ENCODE measurements around the gene SDF4. TPM values are rescaled to one million over a fixed set of nuclear protein-coding genes. Genes with fewer than 3 reads are reported as not detected.

Gene SDF4
- total RNA-seq, 2 donors from 2014 or later = 85.9 to 95.6 TPM

GRCh38 chr1:1175221-1176062, 56.4 kb downstream of the SDF4 start:
- H3K9me3 Mint-ChIP-seq = peaks cover 11% of the 10 kb centered on the region
- peaks cover 4% of the 10 kb centered on the region for H3K36me3 Mint-ChIP-seq (ENCODE audit: low read depth)
- peak; percentile 43 for DNase-seq
- TF ChIP-seq CTCF (conservative IDR thresholded peaks at IDR 0.05) = no peak
- H3K9me3 ChIP-seq (ENCODE audit: control insufficient read depth, low read length) = no peaks in the 10 kb centered on the region
- H3K4me3 ChIP-seq (ENCODE audit: low read length) = no peak overlapping the region
- no peak overlapping the region for H3K9ac ChIP-seq (ENCODE audit: extremely low read depth, low read length, poor library complexity, severe bottlenecking)
- no peaks in the 10 kb centered on the region for H3K36me3 ChIP-seq (ENCODE audit: control insufficient read depth, insufficient read depth, low read length)
- H3K27me3 ChIP-seq (ENCODE audit: control insufficient read depth, insufficient read depth, low read length, poor library complexity, severe bottlenecking) = peaks cover 10% of the 10 kb centered on the region
- WGBS, 2 experiments (ENCODE audit: insufficient coverage in 1 of 2, insufficient read length in 1 of 2) = 92 to 93% methylated on average over 9 to 29 of the region's 29 CpGs
- H3K27ac Mint-ChIP-seq = no peak overlapping the region
- peaks cover 14% of the 10 kb centered on the region for H3K27me3 Mint-ChIP-seq (ENCODE audit: insufficient read depth)
- H3K4me1 Mint-ChIP-seq = peaks cover 2% of the 10 kb centered on the region
- H3K4me3 Mint-ChIP-seq = no peak overlapping the region
- H3K27ac ChIP-seq (ENCODE audit: low read depth, low read length) = no peak overlapping the region
- H3K4me1 ChIP-seq (ENCODE audit: control insufficient read depth, insufficient read depth, low read length) = no peaks in the 10 kb centered on the region

- Mint-ChIP-seq H3K27ac (no peak within 1 kb of the TSS), H3K4me1 (peaks cover 2% of the 10 kb centered on the region), H3K36me3 (ENCODE audit: low read depth) (peaks cover 4% of the 10 kb centered on the region), H3K4me3 (no peak within 1 kb of the TSS), H3K9me3 (peaks cover 11% of the 10 kb centered on the region), H3K27me3 (ENCODE audit: insufficient read depth) (peaks cover 14% of the 10 kb centered on the region)
- Histone ChIP-seq H3K36me3 (ENCODE audit: control insufficient read depth, insufficient read depth, low read length) (no peaks in the 10 kb centered on the region), H3K9me3 (ENCODE audit: control insufficient read depth, low read length) (no peaks in the 10 kb centered on the region), H3K27me3 (ENCODE audit: control insufficient read depth, insufficient read depth, low read length, poor library complexity, severe bottlenecking) (peaks cover 10% of the 10 kb centered on the region), H3K4me1 (ENCODE audit: control insufficient read depth, insufficient read depth, low read length) (no peaks in the 10 kb centered on the region), H3K4me3 (ENCODE audit: low read length) (no peak within 1 kb of the TSS), H3K27ac (ENCODE audit: low read depth, low read length) (no peak within 1 kb of the TSS), H3K9ac (ENCODE audit: extremely low read depth, low read length, poor library complexity, severe bottlenecking) (no peak within 1 kb of the TSS)
- no peak for TF ChIP-seq CTCF (conservative IDR thresholded peaks at IDR 0.05)
- WGBS, 2 experiments (ENCODE audit: insufficient coverage in 1 of 2, insufficient read length in 1 of 2) = 40 to 42% methylated on average over 17 to 35 of the region's 35 CpGs
- DNase-seq = peak; percentile 93
Measured at GRCh38 chr1:1173793-1174415, 57.9 kb downstream of the SDF4 start, which contains the start of gene TTLL10. Gene TTLL10 (plus strand): TSS chr1:1173880. CDS start chr1:1179216, 5,336 bp downstream.

GRCh38 chr1:1173061-1173792, 58.6 kb downstream of the SDF4 start:
- Mint-ChIP-seq H3K9me3 (peaks cover 11% of the 10 kb centered on the region), H3K4me1 (peaks cover 2% of the 10 kb centered on the region), H3K4me3 (no peak overlapping the region), H3K27ac (no peak overlapping the region), H3K36me3 (ENCODE audit: low read depth) (peaks cover 4% of the 10 kb centered on the region), H3K27me3 (ENCODE audit: insufficient read depth) (peaks cover 14% of the 10 kb centered on the region)
- peak; percentile 58 for DNase-seq
- no peaks in the 10 kb centered on the region for H3K4me1 ChIP-seq (ENCODE audit: control insufficient read depth, insufficient read depth, low read length)
- H3K36me3 ChIP-seq (ENCODE audit: control insufficient read depth, insufficient read depth, low read length) = no peaks in the 10 kb centered on the region
- TF ChIP-seq CTCF (conservative IDR thresholded peaks at IDR 0.05) = no peak
- H3K27me3 ChIP-seq (ENCODE audit: control insufficient read depth, insufficient read depth, low read length, poor library complexity, severe bottlenecking) = peaks cover 10% of the 10 kb centered on the region
- WGBS, 2 experiments (ENCODE audit: insufficient coverage in 1 of 2, insufficient read length in 1 of 2) = 80 to 82% methylated on average over 22 to 32 of the region's 32 CpGs
- H3K9ac ChIP-seq (ENCODE audit: extremely low read depth, low read length, poor library complexity, severe bottlenecking) = no peak overlapping the region
- no peaks in the 10 kb centered on the region for H3K9me3 ChIP-seq (ENCODE audit: control insufficient read depth, low read length)
- H3K4me3 ChIP-seq (ENCODE audit: low read length) = no peak overlapping the region
- no peak overlapping the region for H3K27ac ChIP-seq (ENCODE audit: low read depth, low read length)

All from endodermal cell (in vitro differentiated cells).